Measurements from ENCODE around the gene BTRC. TPM values are rescaled to one million over a fixed set of nuclear protein-coding genes. Genes with fewer than 3 reads are reported as not detected.

The BTRC gene
- total RNA-seq, 1 experiment from 2014 or later: 19.4 TPM

DNA sequence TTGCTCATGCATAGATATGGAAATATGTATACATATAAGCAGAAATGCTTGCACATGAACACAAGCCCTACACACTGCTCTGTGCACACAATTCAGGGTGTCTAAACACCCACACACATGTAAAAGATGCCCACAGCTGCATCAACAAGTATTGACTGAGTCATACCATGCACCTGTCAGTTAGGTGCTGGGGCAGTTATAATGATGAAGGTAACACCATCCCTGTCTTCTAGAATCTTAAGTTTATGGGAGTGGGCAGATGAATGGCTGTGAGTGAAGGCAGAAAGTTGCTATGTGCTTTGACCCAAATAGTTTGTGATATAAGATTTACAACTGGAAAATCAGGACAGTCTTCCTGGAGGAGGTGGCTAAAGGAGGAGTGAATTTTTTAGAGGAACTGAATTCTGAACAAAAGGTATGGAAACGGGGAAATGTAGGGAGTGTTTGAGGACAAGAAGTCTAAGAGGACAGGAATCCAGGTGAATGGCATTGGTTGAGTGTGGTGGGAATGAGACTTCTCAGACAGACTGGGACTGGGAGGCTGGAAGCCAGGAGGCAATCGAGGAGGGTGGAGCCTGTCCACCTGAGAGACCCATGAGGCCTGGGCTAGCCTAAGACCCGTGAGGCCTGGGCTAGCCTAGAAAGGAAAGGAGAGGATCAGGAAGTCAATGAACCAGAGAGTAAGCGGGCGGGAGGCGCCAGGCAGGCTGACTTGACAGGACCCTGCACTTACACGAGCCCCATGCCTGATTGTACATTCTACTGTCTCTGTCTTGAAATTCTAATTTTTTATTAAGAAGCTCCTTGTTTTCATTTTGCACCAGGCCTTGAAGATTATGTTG is 213.4 kb downstream of the BTRC start:
- Mint-ChIP-seq H3K4me1 (ENCODE audit: insufficient read depth, unreplicated experiment) (peaks cover 5% of the 10 kb centered on the region), H3K4me3 (ENCODE audit: unreplicated experiment) (no peak overlapping the region), H3K27me3 (ENCODE audit: insufficient read depth, unreplicated experiment) (peaks cover 19% of the 10 kb centered on the region), H3K27ac (ENCODE audit: low read depth, unreplicated experiment) (no peak overlapping the region), H3K36me3 (ENCODE audit: insufficient read depth, unreplicated experiment) (peaks cover 6% of the 10 kb centered on the region), H3K9me3 (ENCODE audit: unreplicated experiment) (no peaks in the 10 kb centered on the region)
- ChIA-PET POLR2A (interaction anchor here (1.6 kb wide), 1 partner anchor 9 kb away, joined by 4 read pairs; no protein-coding TSS in a partner anchor), CTCF (interaction anchor here (0.7 to 7.7 kb wide), 5 partner anchors 30 to 353 kb away, joined by 3 to 118 read pairs (median 4); no protein-coding TSS in a partner anchor)
- TF ChIP-seq, protein P1, sequence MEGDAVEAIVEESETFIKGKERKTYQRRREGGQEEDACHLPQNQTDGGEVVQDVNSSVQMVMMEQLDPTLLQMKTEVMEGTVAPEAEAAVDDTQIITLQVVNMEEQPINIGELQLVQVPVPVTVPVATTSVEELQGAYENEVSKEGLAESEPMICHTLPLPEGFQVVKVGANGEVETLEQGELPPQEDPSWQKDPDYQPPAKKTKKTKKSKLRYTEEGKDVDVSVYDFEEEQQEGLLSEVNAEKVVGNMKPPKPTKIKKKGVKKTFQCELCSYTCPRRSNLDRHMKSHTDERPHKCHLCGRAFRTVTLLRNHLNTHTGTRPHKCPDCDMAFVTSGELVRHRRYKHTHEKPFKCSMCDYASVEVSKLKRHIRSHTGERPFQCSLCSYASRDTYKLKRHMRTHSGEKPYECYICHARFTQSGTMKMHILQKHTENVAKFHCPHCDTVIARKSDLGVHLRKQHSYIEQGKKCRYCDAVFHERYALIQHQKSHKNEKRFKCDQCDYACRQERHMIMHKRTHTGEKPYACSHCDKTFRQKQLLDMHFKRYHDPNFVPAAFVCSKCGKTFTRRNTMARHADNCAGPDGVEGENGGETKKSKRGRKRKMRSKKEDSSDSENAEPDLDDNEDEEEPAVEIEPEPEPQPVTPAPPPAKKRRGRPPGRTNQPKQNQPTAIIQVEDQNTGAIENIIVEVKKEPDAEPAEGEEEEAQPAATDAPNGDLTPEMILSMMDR (IDR thresholded peaks at IDR 0.05; ENCODE audit: unreplicated experiment): no peak
- DNase-seq (ENCODE audit: unreplicated experiment): no peak
- no TSS peak for BruUV-seq (replicated peaks)
- intact Hi-C loops (cut with micrococcal nuclease): no loop called here

DNA sequence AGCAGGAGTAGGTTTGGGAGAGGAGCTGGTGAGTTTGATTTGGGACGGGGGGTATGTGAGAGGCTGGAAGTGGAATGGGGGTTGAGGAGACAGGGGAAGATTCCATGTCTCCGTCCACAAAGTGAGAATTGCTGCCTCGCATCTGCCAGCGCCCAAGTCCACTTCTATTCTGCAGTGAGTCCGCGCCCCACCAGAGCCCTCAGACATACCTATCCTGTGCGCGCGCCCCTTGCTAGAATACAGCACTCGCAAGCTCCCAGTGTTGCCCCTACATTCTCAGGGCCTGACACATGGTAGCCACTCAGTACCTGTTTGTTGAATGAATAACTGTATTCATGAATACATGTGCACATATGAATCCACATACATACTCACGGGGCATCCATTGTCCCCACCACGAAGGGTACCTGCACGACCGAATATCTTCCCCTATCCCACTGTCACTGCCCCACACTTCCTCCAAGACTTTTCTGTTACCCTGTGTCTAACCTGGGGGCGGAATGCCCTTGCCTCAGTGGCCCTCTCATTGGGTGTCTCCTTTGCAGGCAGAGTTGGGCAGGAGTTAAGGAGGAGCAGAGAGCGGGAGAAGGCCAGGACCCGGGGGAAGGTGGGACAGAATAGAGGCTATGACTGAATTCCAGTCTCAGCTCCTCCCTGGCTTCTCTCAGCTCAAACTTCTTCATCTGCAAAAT is 214.2 kb downstream of the BTRC start:
- CTCF ChIA-PET: interaction anchor here (0.7 to 7.7 kb wide), 6 partner anchors 31 to 354 kb away, joined by 3 to 118 read pairs (median 4); no protein-coding TSS in a partner anchor
- H3K4me3 Mint-ChIP-seq (ENCODE audit: unreplicated experiment): no peak overlapping the region
- TF ChIP-seq, protein P1 (IDR thresholded peaks at IDR 0.05; ENCODE audit: unreplicated experiment): no peak
- no peak for DNase-seq (ENCODE audit: unreplicated experiment)
- POLR2A ChIA-PET: interaction anchor here (1.6 kb wide), 1 partner anchor 10 kb away, joined by 4 read pairs; no protein-coding TSS in a partner anchor
- H3K36me3 Mint-ChIP-seq (ENCODE audit: insufficient read depth, unreplicated experiment): peaks cover 8% of the 10 kb centered on the region
- H3K27ac Mint-ChIP-seq (ENCODE audit: low read depth, unreplicated experiment): no peak overlapping the region
- BruUV-seq (replicated peaks): no TSS peak
- H3K27me3 Mint-ChIP-seq (ENCODE audit: insufficient read depth, unreplicated experiment): peaks cover 19% of the 10 kb centered on the region
- intact Hi-C loops (cut with micrococcal nuclease): no loop called here
- no peaks in the 10 kb centered on the region for H3K9me3 Mint-ChIP-seq (ENCODE audit: unreplicated experiment)
- H3K4me1 Mint-ChIP-seq (ENCODE audit: insufficient read depth, unreplicated experiment): peaks cover 5% of the 10 kb centered on the region

DNA sequence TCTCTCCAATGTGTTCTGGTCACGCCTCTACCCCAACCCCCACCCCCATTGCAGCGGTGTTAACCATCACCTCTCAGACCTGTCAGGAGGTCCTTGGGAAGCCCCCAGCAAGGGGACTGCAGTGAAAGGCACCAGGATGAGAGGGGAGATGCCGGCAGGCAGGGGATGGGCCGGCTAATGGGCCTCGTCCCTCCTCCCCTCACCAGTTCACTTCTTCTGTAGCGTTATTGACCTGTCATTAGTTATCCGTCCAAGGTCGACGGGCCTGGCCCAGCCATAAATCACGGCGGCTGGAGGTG is 215.3 kb downstream of the BTRC start:
- BruUV-seq (replicated peaks): no TSS peak
- Mint-ChIP-seq H3K27me3 (ENCODE audit: insufficient read depth, unreplicated experiment) (peaks cover 19% of the 10 kb centered on the region), H3K4me1 (ENCODE audit: insufficient read depth, unreplicated experiment) (peaks cover 5% of the 10 kb centered on the region), H3K36me3 (ENCODE audit: insufficient read depth, unreplicated experiment) (peaks cover 11% of the 10 kb centered on the region), H3K9me3 (ENCODE audit: unreplicated experiment) (no peaks in the 10 kb centered on the region), H3K27ac (ENCODE audit: low read depth, unreplicated experiment) (no peak overlapping the region), H3K4me3 (ENCODE audit: unreplicated experiment) (peak overlapping the region; percentile 72)
- ChIA-PET POLR2A (interaction anchor here (0.6 to 2.2 kb wide), 3 partner anchors 19 to 356 kb away, joined by 3 to 8 read pairs (median 4); partner anchors contain the start of genes DPCD and POLL), CTCF (interaction anchor here (0.5 to 7.7 kb wide), 21 partner anchors 8 to 405 kb away, joined by 3 to 118 read pairs (median 4); no protein-coding TSS in a partner anchor)
- TF ChIP-seq, protein P1 (IDR thresholded peaks at IDR 0.05; ENCODE audit: unreplicated experiment): no peak
- DNase-seq (ENCODE audit: unreplicated experiment): no peak
- intact Hi-C loops (cut with micrococcal nuclease): no loop called here
